Epithelial cell of proximal tubule (primary cell): Measurements from ENCODE around the gene ZNF267. TPM values are rescaled to one million over a fixed set of nuclear protein-coding genes. Genes with fewer than 3 reads are reported as not detected.

Experiments used
- DNase-seq: peaks from one replicate; pipeline ENCODE4 v3.0.0-alpha.2; 2011; ENCODE audit warnings: low read depth
- H3K4me3 ChIP-seq: 2 replicates; pipeline ENCODE4 v1.5.1; 2011; ENCODE audit warnings: low read depth, mild to moderate bottlenecking, low read length
- total RNA-seq: library from RNA; depleted of rRNA; stranded (reverse); fragments of >200 nt; gene quantifications from 2 replicates; pipeline ENCODE4 v1.2.3, GENCODE V29; 2015
- TF ChIP-seq, protein P1 (sequence below): conservative IDR thresholded peaks from 2 replicates; pipeline ENCODE4 v1.5.1; 2012; ENCODE audit warnings: low read depth, mild to moderate bottlenecking, low read length

Gene ZNF267
- total RNA-seq, 1 donor from 2014 or later, result 17.0 TPM

DNA sequence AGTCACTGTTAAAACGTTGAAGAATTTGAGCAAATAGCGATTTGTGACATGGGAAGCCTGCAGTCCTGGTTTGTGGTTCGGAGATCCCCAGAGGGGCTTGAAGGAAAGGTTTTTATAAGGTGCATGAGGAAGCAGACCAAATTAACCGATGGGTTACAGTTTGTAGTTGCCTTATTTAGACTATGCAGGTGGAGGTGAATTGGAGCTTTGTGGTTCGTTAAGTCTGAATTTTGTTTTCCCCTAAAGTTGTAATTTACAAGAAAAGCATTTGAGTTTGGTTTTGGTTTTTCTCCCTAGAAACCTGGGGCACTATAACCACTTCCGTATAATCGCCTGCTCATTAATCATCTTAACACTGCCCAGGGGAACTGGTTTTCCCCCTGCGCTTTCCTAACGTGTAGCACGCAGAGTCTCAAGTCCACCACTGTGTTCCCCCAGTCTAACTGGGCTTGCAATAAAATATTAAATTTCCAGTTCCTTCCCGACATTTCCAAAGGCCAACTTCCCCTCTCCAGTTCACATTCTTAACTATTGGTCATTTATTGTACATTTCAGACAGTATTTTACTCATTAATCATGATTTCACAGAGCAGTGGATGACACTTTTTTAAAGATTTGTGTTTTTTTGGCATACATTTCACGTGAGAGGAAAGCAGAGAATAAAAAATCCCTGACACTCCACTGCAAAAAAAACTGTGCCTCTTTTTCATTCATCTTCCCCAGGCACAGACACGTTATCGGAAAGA lies 932 bp downstream of the ZNF267 start:
- TF ChIP-seq, protein P1, sequence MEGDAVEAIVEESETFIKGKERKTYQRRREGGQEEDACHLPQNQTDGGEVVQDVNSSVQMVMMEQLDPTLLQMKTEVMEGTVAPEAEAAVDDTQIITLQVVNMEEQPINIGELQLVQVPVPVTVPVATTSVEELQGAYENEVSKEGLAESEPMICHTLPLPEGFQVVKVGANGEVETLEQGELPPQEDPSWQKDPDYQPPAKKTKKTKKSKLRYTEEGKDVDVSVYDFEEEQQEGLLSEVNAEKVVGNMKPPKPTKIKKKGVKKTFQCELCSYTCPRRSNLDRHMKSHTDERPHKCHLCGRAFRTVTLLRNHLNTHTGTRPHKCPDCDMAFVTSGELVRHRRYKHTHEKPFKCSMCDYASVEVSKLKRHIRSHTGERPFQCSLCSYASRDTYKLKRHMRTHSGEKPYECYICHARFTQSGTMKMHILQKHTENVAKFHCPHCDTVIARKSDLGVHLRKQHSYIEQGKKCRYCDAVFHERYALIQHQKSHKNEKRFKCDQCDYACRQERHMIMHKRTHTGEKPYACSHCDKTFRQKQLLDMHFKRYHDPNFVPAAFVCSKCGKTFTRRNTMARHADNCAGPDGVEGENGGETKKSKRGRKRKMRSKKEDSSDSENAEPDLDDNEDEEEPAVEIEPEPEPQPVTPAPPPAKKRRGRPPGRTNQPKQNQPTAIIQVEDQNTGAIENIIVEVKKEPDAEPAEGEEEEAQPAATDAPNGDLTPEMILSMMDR, result no peak
- peak overlapping the region; percentile 97 for H3K4me3 ChIP-seq
- DNase-seq, result no peak

DNA sequence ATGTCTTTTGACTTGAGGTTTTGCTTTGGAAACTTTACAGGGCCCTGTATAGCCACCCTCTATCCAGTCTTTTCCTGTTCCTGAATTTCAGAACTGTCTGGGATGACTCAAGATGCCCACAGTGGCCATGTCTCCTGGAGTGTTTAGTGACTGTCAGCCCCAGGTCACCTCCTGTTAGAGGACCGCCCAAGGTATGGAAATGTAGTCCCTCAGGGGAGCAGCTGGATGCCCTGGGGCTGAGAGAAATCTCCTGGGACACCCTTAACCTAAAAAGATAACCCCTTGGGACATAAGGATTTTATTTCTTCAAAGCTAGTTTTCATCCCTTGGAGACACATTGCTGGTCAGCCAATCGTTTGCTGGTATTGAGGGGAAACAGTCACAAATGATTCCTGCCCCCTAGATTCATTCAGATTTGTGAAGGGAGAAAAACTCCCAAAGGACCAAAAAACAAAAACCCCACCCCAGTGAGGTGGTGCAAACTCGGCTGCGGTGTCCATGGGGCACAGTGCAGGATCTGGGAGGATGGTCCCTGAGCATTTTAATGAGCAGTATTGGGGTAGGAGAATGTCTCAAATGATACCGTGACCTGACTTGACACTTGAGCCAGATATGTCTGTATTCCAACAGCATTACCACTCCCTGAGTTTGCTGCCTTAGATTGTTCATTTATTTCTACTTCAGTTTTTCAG lies 1.7 kb downstream of the ZNF267 start:
- peak overlapping the region; percentile 97 for H3K4me3 ChIP-seq
- no peak for DNase-seq

DNA sequence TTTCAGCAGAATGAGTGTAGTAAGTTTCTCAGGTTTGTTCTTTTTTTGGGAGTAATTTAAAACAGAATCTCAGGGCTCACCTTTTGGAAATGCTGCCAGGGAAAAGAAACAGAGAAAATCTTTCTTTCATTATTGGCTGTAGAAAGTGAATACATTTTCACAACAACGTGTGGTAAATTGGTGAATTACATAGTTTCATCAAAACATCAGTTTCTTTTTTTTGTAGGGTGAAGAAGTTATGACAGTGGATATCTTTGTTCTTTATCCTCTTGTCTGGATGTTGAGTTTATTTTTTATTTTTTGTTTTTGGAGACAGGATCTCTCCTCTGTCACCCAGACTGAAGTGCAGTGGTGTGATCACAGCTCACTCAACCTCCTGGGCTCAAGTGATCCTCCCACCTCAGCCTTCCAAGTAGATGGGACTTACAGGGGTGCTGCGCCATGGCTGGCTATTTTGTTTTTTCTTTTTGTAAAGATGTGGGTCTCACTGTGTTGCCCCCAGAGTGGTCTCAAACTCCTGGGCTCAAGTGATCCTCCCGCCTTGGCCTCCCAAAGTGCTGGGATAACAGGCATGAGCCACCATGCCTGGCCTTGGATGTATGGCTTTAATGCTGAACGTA lies 2.4 kb downstream of the ZNF267 start:
- no peak for DNase-seq
- TF ChIP-seq, protein P1, result no peak
- H3K4me3 ChIP-seq, result no peak overlapping the region

More for the DNA sequence above, 1.7 kb downstream of the ZNF267 start:
- TF ChIP-seq, protein P1, result no peak

DNA sequence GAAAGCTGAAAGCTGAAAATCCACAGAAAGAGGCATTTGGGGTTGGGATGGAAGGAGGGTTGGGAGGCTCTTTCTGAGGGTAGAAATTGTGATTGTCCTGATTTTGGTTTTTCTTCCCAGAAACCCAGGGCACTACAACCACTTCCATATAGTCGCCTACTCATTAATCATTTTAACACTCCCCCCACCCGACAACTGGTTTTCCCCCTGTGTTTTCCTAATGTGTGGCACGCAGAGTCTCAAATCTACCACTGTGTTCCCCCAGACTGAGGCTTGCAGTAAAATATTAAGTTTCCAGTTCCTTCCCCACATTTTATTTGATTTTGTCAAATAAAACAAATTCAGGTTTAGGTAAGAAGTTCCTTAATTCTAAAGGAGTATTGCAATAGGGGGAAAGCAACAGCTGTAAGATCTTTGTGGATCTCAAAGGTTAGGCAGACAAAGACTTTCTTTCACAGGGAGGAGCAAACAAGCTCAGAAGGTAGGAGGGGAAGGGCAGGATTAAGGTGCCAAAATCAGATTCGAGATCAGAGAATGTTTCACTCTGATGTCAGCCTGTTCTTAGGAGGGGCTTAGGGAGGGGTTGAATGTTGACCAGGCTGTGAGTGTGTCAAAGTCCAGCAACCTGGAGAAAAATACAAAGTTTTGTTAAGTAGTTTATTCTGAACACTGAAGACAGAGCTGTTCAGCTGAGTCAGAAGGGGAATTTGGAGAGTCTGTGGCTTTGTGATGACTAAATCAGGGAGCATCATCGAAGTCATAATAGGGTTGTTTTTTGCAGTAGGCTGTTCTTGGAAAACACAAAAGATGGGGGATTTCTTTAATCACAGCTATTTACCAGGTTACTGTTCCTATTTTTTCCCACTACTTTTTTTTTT lies 3.6 kb downstream of the ZNF267 start:
- peak; percentile 98 for DNase-seq
- H3K4me3 ChIP-seq, result no peak overlapping the region
- TF ChIP-seq, protein P1, result no peak

DNA sequence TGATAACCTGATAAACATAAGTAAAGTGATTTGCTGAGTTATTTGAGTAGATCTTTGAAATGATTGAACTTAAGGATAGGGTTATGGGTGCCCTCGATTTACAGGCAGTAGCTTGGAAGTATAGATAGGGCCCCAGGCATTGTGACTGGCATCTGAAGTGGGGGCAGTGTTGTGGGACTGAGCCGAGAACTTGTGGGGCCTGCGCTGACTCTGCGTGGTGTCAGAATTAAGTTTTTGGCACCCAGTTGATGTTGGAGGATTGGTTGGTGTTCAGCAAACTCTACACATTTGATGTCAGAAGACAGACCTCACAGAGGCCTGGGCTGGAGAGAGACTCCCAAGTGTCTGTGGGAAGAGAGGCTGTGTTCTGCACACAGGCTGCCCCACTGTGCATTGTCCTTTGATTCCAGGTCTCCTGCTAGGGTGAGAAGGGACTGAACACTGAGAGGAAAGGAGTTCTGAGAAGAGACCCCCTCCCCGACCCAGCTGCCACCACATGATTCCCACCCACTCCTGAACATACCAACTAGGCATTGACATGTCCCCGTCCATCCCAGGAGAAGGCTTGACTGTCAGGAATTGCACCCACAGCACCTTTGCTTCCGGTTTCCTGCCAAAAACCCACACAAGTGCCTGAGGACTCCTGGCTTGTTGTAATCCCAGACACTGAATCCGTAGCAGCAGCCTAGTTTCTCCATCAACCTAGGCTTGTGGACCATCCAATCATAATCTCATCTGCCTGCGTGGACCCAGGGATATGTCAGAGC lies 4.5 kb downstream of the ZNF267 start:
- TF ChIP-seq, protein P1, result no peak
- DNase-seq, result no peak
- H3K4me3 ChIP-seq, result no peak overlapping the region

DNA sequence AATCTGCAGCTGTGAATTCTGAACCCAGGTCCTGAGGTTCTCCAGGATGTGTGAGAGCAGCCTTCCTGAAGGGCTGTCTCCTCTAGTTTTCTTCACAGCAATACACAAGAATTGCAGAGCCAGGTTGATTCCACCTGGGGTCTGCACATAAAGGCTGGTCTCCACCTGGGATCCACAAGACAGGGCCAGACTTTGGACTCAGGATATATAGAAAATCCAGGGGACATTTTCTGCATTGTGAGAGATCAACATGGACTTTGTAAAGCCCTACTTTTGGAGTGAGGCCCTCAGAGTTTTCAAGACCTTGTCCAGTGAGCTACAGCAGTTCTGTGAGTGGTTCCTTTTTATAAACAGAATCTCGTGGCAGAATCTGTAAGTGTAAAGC lies 6.3 kb downstream of the ZNF267 start:
- H3K4me3 ChIP-seq, result no peak overlapping the region
- no peak for DNase-seq
- TF ChIP-seq, protein P1, result no peak
